ENCODE results near the gene ADAT2. TPM values are rescaled to one million over a fixed set of nuclear protein-coding genes. Genes with fewer than 3 reads are reported as not detected.

Gene ADAT2
- total and polyA plus RNA-seq, 2 of the 4 experiments (the other 2 are of a cell fraction) = 2.7 to 5.4 TPM

DNA sequence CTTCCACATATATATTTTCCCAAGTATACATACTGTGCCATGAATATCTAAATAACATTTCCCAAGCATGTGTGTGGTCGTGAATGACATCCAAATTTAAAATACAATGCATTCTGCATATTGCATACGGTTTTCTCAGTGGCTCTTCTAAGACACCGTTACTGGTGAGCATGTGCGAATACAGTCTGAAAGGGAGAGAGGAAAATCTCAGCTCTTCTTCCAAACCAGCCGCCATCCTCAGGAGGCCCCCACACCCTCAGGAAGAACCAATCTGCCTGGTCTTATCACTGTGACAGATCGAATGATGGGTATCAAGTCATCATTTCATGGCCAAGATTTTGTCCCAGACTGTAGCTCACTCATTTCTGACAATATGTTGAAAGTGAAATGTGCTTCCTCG, 50.7 kb downstream of the ADAT2 start:
- H3K18ac ChIP-seq (ENCODE audit: low read depth, low read length) = no peak overlapping the region
- ChIA-PET POLR2A (ENCODE audit: unreplicated experiment) (no interaction called here), CTCF (no interaction called here)
- H2AK5ac ChIP-seq (ENCODE audit: low read depth, low read length) = no peak overlapping the region
- no peak overlapping the region for H3K4me2 ChIP-seq (ENCODE audit: low read depth, low read length)
- no peaks in the 10 kb centered on the region for H3K79me1 ChIP-seq (ENCODE audit: low read depth in 1 of 2, low read length in 2 of 2)
- H2BK20ac ChIP-seq (ENCODE audit: low read depth, low read length) = no peak overlapping the region
- H2AFZ ChIP-seq (replicated peaks; ENCODE audit: low read length, poor library complexity) = no peak overlapping the region
- DNase-seq = no peak
- BruUV-seq (replicated peaks) = no TSS peak
- intact Hi-C loops (cut with micrococcal nuclease) (no loop called here), in situ Hi-C loops (cut with MboI; ENCODE audit: low sequenced_read_pairs) (no loop called here), dilution Hi-C loops (cut with HindIII; ENCODE audit: low sequenced_read_pairs, unreplicated experiment) (no loop called here)
- H4K91ac ChIP-seq (ENCODE audit: insufficient read depth, low read depth, low read length) = no peak overlapping the region
- no peaks in the 10 kb centered on the region for H3K36me3 ChIP-seq (ENCODE audit: control insufficient read depth, insufficient read depth, low read length)
- H3K4me3 ChIP-seq (ENCODE audit: insufficient read depth, low read depth, low read length) = no peak overlapping the region
- H3K14ac ChIP-seq (replicated peaks; ENCODE audit: low read depth, low read length) = no peak overlapping the region
- no peak overlapping the region for H4K5ac ChIP-seq (ENCODE audit: low read depth, low read length)
- no peaks in the 10 kb centered on the region for H3K9me3 ChIP-seq (ENCODE audit: control insufficient read depth, insufficient read depth, low read length)
- H3K9ac ChIP-seq (ENCODE audit: low read depth, low read length) = no peak overlapping the region
- H2BK120ac ChIP-seq (ENCODE audit: low read depth, low read length) = no peak overlapping the region
- H3K27ac ChIP-seq (ENCODE audit: insufficient read depth, low read length) = no peak overlapping the region
- ATAC-seq (ENCODE audit: low read depth) = no peak
- H3K23ac ChIP-seq (ENCODE audit: low read depth, low read length) = no peak overlapping the region
- H3K4me1 ChIP-seq (ENCODE audit: control insufficient read depth, insufficient read depth, low read length) = peaks cover 3% of the 10 kb centered on the region; the same call in 1 of the 2 replicates
- no peak overlapping the region for H2BK5ac ChIP-seq (ENCODE audit: low read depth, low read length, poor library complexity, severe bottlenecking)
- H4K20me1 ChIP-seq (ENCODE audit: insufficient read depth, low read length) = no peaks in the 10 kb centered on the region
- no peak overlapping the region for H4K8ac ChIP-seq (ENCODE audit: low read depth in 2 of 2, low read length in 2 of 2)
- H3K4ac ChIP-seq (ENCODE audit: low read depth, low read length) = no peak overlapping the region
- WGBS, 2 experiments (ENCODE audit: extremely low coverage in 2 of 2, insufficient read length in 1 of 2) = no CpG with 5 or more reads among the region's 7 CpGs
- H2BK15ac ChIP-seq (ENCODE audit: low read depth, low read length) = no peak overlapping the region
- H3K9me1 ChIP-seq (ENCODE audit: insufficient read depth, low read length) = no peaks in the 10 kb centered on the region
- H2AK9ac ChIP-seq (replicated peaks; ENCODE audit: low read depth, low read length, poor library complexity) = no peak overlapping the region
- no peak overlapping the region for H3K56ac ChIP-seq (ENCODE audit: extremely low read depth, insufficient read depth, low read length)
- no peak for TF ChIP-seq MAFK (IDR thresholded peaks at IDR 0.05; ENCODE audit: low read depth, low read length)
- no peak for TF ChIP-seq RAD21 (IDR thresholded peaks at IDR 0.05; ENCODE audit: low read length)
- TF ChIP-seq RFX5 (IDR thresholded peaks at IDR 0.05; ENCODE audit: low read depth, low read length) = no peak
- TF ChIP-seq SMC3 (IDR thresholded peaks at IDR 0.05; ENCODE audit: low read depth, low read length) = no peak
- no peak for TF ChIP-seq NFE2L2 (IDR thresholded peaks at IDR 0.05; ENCODE audit: low read depth, low read length)
- no peak for TF ChIP-seq CHD1 (IDR thresholded peaks at IDR 0.05; ENCODE audit: low read depth, low read length)
- no peak for TF ChIP-seq MAZ (IDR thresholded peaks at IDR 0.05; ENCODE audit: borderline replicate concordance, low read depth, low read length)
- TF ChIP-seq POLR2A (IDR thresholded peaks at IDR 0.05; ENCODE audit: low read depth, low read length) = no peak
- TF ChIP-seq, protein P1, sequence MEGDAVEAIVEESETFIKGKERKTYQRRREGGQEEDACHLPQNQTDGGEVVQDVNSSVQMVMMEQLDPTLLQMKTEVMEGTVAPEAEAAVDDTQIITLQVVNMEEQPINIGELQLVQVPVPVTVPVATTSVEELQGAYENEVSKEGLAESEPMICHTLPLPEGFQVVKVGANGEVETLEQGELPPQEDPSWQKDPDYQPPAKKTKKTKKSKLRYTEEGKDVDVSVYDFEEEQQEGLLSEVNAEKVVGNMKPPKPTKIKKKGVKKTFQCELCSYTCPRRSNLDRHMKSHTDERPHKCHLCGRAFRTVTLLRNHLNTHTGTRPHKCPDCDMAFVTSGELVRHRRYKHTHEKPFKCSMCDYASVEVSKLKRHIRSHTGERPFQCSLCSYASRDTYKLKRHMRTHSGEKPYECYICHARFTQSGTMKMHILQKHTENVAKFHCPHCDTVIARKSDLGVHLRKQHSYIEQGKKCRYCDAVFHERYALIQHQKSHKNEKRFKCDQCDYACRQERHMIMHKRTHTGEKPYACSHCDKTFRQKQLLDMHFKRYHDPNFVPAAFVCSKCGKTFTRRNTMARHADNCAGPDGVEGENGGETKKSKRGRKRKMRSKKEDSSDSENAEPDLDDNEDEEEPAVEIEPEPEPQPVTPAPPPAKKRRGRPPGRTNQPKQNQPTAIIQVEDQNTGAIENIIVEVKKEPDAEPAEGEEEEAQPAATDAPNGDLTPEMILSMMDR (conservative IDR thresholded peaks at IDR 0.05; ENCODE audit: low read depth, low read length) = no peak
- TF ChIP-seq RCOR1 (IDR thresholded peaks at IDR 0.05; ENCODE audit: insufficient replicate concordance, low read length) = no peak
- TF ChIP-seq, protein P2, sequence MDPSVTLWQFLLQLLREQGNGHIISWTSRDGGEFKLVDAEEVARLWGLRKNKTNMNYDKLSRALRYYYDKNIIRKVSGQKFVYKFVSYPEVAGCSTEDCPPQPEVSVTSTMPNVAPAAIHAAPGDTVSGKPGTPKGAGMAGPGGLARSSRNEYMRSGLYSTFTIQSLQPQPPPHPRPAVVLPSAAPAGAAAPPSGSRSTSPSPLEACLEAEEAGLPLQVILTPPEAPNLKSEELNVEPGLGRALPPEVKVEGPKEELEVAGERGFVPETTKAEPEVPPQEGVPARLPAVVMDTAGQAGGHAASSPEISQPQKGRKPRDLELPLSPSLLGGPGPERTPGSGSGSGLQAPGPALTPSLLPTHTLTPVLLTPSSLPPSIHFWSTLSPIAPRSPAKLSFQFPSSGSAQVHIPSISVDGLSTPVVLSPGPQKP (IDR thresholded peaks at IDR 0.05; ENCODE audit: borderline replicate concordance, low read depth, low read length) = no peak
- TF ChIP-seq BHLHE40 (IDR thresholded peaks at IDR 0.05; ENCODE audit: low read depth, low read length) = no peak
- no peaks in the 10 kb centered on the region for H3K27me3 ChIP-seq (ENCODE audit: control insufficient read depth, insufficient read depth, low read length)
